GM12878 (cell line): ENCODE results near the gene HIVEP3. TPM values are rescaled to one million over a fixed set of nuclear protein-coding genes. Genes with fewer than 3 reads are reported as not detected.

ENCODE experiments used
- ATAC-seq: fragments of 200-7000 bp; cut with Tn5 transposase; 3 replicates; pipeline ENCODE4 v1.9.1; 2020; ENCODE audit warnings: mild to moderate bottlenecking, moderate library complexity
- BruUV-seq: library from RNA; stranded (reverse); fragments of 400-500 nt; replicated peaks from 2 replicates; lab custom pipeline; 2021; lab: Mats Ljungman, UMichigan
- CTCF ChIA-PET: fragments of 300-600 bp; sonication (Branson Sonifier 250); formaldehyde crosslinking; extraction: SDS; loops from one replicate; lab custom pipeline; 2021; ENCODE audit warnings: inconsistent platforms; lab: Yijun Ruan, JAX
- POLR2A ChIA-PET: fragments of 350-600 bp; formaldehyde crosslinking; extraction: SDS; loops from one replicate; lab custom pipeline; 2021; ENCODE audit warnings: inconsistent platforms; lab: Charles Lee
- RAD21 ChIA-PET: fragments of 300-600 bp; sonication (Branson Sonifier 250); formaldehyde crosslinking; loops from one replicate; lab custom pipeline; 2023; ENCODE audit warnings: antibody characterized with exemption; ENCODE audit not compliant: unreplicated experiment; lab: Charles Lee
- SMC1A ChIA-PET: fragments of 300-600 bp; sonication (Branson Sonifier 250); formaldehyde crosslinking; loops from one replicate; lab custom pipeline; 2023; ENCODE audit not compliant: unreplicated experiment, uncharacterized antibody; lab: Charles Lee
- DNase-seq: peaks from one replicate; pipeline ENCODE4 v3.0.0-alpha.2; 2011; ENCODE audit warnings: low read depth, low spot score
- FAIRE-seq: peaks from 3 replicates; lab custom pipeline; 2011; peaks lifted over from hg19 to GRCh38; lab: Jason Lieb, UNC
- H2AFZ ChIP-seq: 2 replicates; pipeline ENCODE4 v1.6.0; 2011; ENCODE audit warnings: low read depth, low read length, control low read depth; ENCODE audit not compliant: control insufficient read depth
- H3K27ac ChIP-seq: 2 replicates; pipeline ENCODE4 v1.5.1; 2011; ENCODE audit warnings: control low read depth; ENCODE audit not compliant: control insufficient read depth, insufficient read depth
- H3K27me3 ChIP-seq, 2 experiments: replicated peaks in 1 of 2; 2 replicates each; pipeline versions ENCODE4 v1.6.0 to v1.6.1; 2011; ENCODE audit warnings: low read length in 1 of 2; ENCODE audit not compliant: control insufficient read depth in 2 of 2, insufficient read depth in 2 of 2
- H3K36me3 ChIP-seq, 2 experiments: 2 replicates each; pipeline ENCODE4 v1.5.1; 2011; ENCODE audit warnings: low read length in 1 of 2; ENCODE audit not compliant: control insufficient read depth in 2 of 2, insufficient read depth in 2 of 2
- H3K4me1 ChIP-seq: 2 replicates; pipeline ENCODE4 v1.6.1; 2011; ENCODE audit warnings: mild to moderate bottlenecking, low read length, moderate library complexity, mixed read lengths; ENCODE audit not compliant: control insufficient read depth, insufficient read depth
- H3K4me2 ChIP-seq: 2 replicates; pipeline ENCODE4 v1.6.0; 2011; ENCODE audit warnings: control low read depth; ENCODE audit not compliant: control insufficient read depth, insufficient read depth
- H3K4me3 ChIP-seq: fragments of 200-600 bp; sonication (generic); 2 replicates; pipeline ENCODE4 v1.5.1; 2016
- H3K79me2 ChIP-seq: 2 replicates; pipeline ENCODE4 v1.6.0; 2011; ENCODE audit warnings: low read length; ENCODE audit not compliant: control insufficient read depth, insufficient read depth
- H3K9ac ChIP-seq: 2 replicates; pipeline ENCODE4 v1.8.0; 2011; ENCODE audit warnings: low read length, control low read depth, mixed read lengths; ENCODE audit not compliant: control insufficient read depth, insufficient read depth
- H3K9me3 ChIP-seq: replicated peaks from 3 replicates; pipeline ENCODE4 v1.5.1; 2011; ENCODE audit warnings: mild to moderate bottlenecking, low read length; ENCODE audit not compliant: control insufficient read depth, insufficient read depth
- H4K20me1 ChIP-seq: 2 replicates; pipeline ENCODE4 v1.6.0; 2011; ENCODE audit not compliant: control insufficient read depth, insufficient read depth
- BHLHE40 ChIP-seq, 2 experiments: fragments of 450-650 bp in 1 of 2; IDR thresholded peaks; 2 replicates each; pipeline ENCODE4 v1.6.1; 2011 to 2017; ENCODE audit warnings: low read depth in 2 of 2, borderline replicate concordance in 1 of 2, improper control_type of control experiment in 1 of 2, low read length in 1 of 2, mild to moderate bottlenecking in 1 of 2
- BMI1 ChIP-seq: fragments of 450-650 bp; IDR thresholded peaks from 2 replicates; pipeline ENCODE4 v1.6.1; 2016; ENCODE audit warnings: mild to moderate bottlenecking, moderate library complexity, borderline replicate concordance
- HDGF ChIP-seq: fragments of 450-650 bp; IDR thresholded peaks from 2 replicates; pipeline ENCODE4 v1.6.1; 2016; ENCODE audit warnings: antibody characterized with exemption
- IKZF2 ChIP-seq, 2 experiments: fragments of 450-650 bp; IDR thresholded peaks; 2 replicates each; pipeline ENCODE4 v1.6.1; 2017; ENCODE audit warnings: mild to moderate bottlenecking in 2 of 2, moderate library complexity in 2 of 2
- MTA2 ChIP-seq: fragments of 450-650 bp; IDR thresholded peaks from 2 replicates; pipeline ENCODE4 v1.6.1; 2016; ENCODE audit warnings: low read depth, mild to moderate bottlenecking, moderate library complexity
- NBN ChIP-seq: fragments of 450-650 bp; IDR thresholded peaks from 2 replicates; pipeline ENCODE4 v1.6.1; 2016
- SREBF2 ChIP-seq: IDR thresholded peaks from 2 replicates; pipeline ENCODE4 v1.6.1; 2012; ENCODE audit warnings: mild to moderate bottlenecking, low read length
- TBL1XR1 ChIP-seq: IDR thresholded peaks from 2 replicates; pipeline ENCODE4 v1.6.1; 2012; ENCODE audit warnings: low read depth, low read length, improper control_type of control experiment
- TCF12 ChIP-seq: IDR thresholded peaks from 2 replicates; pipeline ENCODE4 v1.6.1; 2011; ENCODE audit warnings: low read depth, mild to moderate bottlenecking, low read length
- WGBS: methylation state at CpG from one replicate; pipeline ENCODE4 v1.1.6; 2016; ENCODE audit warnings: low lambda C conversion rate; ENCODE audit not compliant: insufficient replicate concordance, insufficient coverage; ENCODE audit errors: missing lambda C conversion rate; 5-methylcytosine and 5-hydroxymethylcytosine counted together
- in situ Hi-C: fragments of 300-500 bp; cut with MboI; formaldehyde crosslinking; loops from 9 replicates; pipeline ENCODE4 v1.14.3; 2018; ENCODE audit warnings: mixed read lengths
- intact Hi-C: fragments of 100-400 bp; cut with micrococcal nuclease; formaldehyde crosslinking; loops from one replicate; pipeline ENCODE4 v1.14.2; 2022; ENCODE audit not compliant: unreplicated experiment
- polyA plus RNA-seq, 11 experiments: library from polyadenylated mRNA; depleted of rRNA in 4 of 11; unstranded in 6 of 11; stranded (reverse) in 5 of 11; fragments of >200 nt; fragmentation: Nextera tagmentation in 4 of 11; fragmentation: Illumina TruSeq in 1 of 11; extraction: Ambion mirVana in 4 of 11; extraction: Trizol in 1 of 11; gene quantifications; 1 replicate in 1 of 11; 2 replicates in 10 of 11; pipeline versions ENCODE4 v1.2.1 to v1.2.3, GENCODE V29; 2011 to 2016; ENCODE audit warnings: inconsistent platforms in 2 of 11, missing spikeins in 2 of 11, low read depth in 1 of 11
- total RNA-seq, 4 experiments: library from RNA; depleted of rRNA in 3 of 4; stranded (reverse); fragments of >200 nt in 3 of 4; fragmentation: Illumina TruSeq in 1 of 4; extraction: Trizol in 1 of 4; gene quantifications; 2 replicates each; pipeline versions ENCODE4 v1.2.1 to v1.2.3, GENCODE V29; 2013 to 2021
- TF ChIP-seq, protein P1 (sequence below): fragments of 450-650 bp; IDR thresholded peaks from 2 replicates; pipeline ENCODE4 v1.6.1; 2017; ENCODE audit warnings: borderline replicate concordance
- TF ChIP-seq, protein P2 (sequence below): fragments of 450-650 bp; IDR thresholded peaks from 2 replicates; pipeline ENCODE4 v1.6.1; 2016; ENCODE audit warnings: mild to moderate bottlenecking
- TF ChIP-seq, protein P3 (sequence below): IDR thresholded peaks from 2 replicates; pipeline ENCODE4 v1.6.1; 2011; ENCODE audit warnings: borderline replicate concordance, low read depth, mild to moderate bottlenecking, moderate library complexity, mixed read lengths, low read length; ENCODE audit not compliant: insufficient read depth; ENCODE audit errors: extremely low read length

HIVEP3 gene
- total and polyA plus RNA-seq, 10 of the 15 experiments (the other 5 are each of a cell fraction or from before 2014, with no cell fraction given): 1.8 to 13.6 (median 3.8) TPM

DNA sequence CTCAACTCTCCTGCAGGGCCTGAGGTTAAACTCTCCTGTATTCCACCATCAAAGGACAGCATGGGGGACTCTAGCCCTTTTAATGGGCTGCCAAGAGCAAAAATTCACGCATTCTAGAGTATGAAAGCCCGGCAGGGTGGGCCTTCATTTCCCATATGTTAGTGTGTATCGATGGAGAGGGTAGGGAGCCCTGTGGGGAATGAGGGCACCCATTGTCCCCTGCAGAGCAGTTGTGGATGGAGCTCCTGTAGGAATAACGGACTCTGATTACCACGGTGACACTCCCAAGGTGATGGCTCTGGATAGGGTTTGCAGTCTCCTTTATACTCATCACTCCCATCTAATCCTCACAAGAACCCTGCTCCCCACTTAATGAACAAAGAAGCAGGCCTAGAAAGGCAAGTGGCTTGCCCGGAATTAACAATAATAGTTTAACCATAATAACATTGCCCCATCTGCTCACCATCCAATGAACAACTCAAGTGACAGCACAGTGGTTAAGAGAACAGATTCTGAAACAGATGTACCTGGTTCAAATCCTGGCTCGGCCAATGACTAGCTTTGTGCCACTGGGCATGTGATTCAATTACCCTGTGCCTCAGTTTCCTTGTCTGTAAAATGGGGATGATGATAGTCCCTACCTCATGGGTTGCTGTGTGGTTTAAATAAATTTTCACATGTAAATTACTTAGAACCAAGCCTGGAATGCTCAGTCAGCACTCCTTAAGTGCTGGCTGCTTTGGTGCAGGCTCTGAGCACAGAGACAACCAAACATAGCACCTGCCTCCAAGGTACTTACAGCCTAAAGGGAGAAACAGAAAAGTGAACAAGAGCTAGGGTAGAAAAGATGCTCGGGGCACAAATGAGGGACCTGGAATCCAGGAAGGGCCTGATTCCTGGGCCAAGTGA, 29.0 kb downstream of the HIVEP3 start:
- CTCF ChIA-PET: interaction anchor here (0.6 to 3.3 kb wide), 6 partner anchors 15 to 316 kb away, joined by 3 to 17 read pairs (median 4); no protein-coding TSS in a partner anchor
- in situ Hi-C loops: no loop called here

DNA sequence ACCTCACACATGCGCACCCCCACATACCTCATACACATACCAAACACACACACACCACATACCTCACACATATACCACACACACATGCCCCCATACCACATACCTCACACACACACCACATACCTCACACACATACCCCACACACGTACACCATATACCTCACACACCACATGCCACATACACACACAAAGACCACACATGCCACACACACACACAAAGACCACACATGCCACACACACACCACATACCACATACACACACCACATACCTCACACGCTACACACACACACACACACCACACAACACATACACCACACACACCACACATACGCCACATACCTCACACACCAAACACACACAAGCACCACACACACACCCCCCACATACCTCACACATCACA, 30.0 kb downstream of the HIVEP3 start:
- ChIA-PET RAD21 (no interaction called here), SMC1A (no interaction called here), CTCF (interaction anchor here (0.6 kb wide), 1 partner anchor 77 kb away, joined by 3 read pairs; no protein-coding TSS in a partner anchor), POLR2A (no interaction called here)
- H2AFZ ChIP-seq: no peak overlapping the region
- H3K27ac ChIP-seq: no peak overlapping the region
- no peak overlapping the region for H3K9ac ChIP-seq
- peaks cover 1% of the 10 kb centered on the region for H3K79me2 ChIP-seq
- in situ Hi-C loops: no loop called here
- FAIRE-seq (no peak), ATAC-seq (no peak), DNase-seq (no peak)
- H3K4me2 ChIP-seq: no peak overlapping the region
- intact Hi-C loops: no loop called here
- H3K4me1 ChIP-seq: peaks cover 11% of the 10 kb centered on the region; the same call in 1 of the 2 replicates
- no peaks in the 10 kb centered on the region for H3K27me3 ChIP-seq
- H3K36me3 ChIP-seq: no peaks in the 10 kb centered on the region
- no TSS peak for BruUV-seq
- no peaks in the 10 kb centered on the region for H4K20me1 ChIP-seq
- no peaks in the 10 kb centered on the region for H3K9me3 ChIP-seq
- H3K4me3 ChIP-seq: no peak overlapping the region
- 92% methylated on average over 4 of the region's 4 CpGs for WGBS
- peak; percentile 13 to 52; a peak in 2 of 4 replicates for TF ChIP-seq BHLHE40 (IDR thresholded peaks at IDR 0.05; ENCODE audit: borderline replicate concordance in 1 of 2, low read depth in 2 of 2, low read length in 1 of 2)
- peak; percentile 91 for TF ChIP-seq HDGF
- TF ChIP-seq TCF12: no peak
- TF ChIP-seq, protein P1, sequence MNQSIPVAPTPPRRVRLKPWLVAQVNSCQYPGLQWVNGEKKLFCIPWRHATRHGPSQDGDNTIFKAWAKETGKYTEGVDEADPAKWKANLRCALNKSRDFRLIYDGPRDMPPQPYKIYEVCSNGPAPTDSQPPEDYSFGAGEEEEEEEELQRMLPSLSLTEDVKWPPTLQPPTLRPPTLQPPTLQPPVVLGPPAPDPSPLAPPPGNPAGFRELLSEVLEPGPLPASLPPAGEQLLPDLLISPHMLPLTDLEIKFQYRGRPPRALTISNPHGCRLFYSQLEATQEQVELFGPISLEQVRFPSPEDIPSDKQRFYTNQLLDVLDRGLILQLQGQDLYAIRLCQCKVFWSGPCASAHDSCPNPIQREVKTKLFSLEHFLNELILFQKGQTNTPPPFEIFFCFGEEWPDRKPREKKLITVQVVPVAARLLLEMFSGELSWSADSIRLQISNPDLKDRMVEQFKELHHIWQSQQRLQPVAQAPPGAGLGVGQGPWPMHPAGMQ: peak; percentile 67
- TF ChIP-seq, protein P2, sequence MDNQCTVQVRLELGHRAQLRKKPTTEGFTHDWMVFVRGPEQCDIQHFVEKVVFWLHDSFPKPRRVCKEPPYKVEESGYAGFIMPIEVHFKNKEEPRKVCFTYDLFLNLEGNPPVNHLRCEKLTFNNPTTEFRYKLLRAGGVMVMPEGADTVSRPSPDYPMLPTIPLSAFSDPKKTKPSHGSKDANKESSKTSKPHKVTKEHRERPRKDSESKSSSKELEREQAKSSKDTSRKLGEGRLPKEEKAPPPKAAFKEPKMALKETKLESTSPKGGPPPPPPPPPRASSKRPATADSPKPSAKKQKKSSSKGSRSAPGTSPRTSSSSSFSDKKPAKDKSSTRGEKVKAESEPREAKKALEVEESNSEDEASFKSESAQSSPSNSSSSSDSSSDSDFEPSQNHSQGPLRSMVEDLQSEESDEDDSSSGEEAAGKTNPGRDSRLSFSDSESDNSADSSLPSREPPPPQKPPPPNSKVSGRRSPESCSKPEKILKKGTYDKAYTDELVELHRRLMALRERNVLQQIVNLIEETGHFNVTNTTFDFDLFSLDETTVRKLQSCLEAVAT: peak; percentile 93
- TF ChIP-seq, protein P3, sequence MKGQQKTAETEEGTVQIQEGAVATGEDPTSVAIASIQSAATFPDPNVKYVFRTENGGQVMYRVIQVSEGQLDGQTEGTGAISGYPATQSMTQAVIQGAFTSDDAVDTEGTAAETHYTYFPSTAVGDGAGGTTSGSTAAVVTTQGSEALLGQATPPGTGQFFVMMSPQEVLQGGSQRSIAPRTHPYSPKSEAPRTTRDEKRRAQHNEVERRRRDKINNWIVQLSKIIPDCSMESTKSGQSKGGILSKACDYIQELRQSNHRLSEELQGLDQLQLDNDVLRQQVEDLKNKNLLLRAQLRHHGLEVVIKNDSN: no peak
- peak; percentile 56; the same call in 1 of the 2 replicates for TF ChIP-seq MTA2
- TF ChIP-seq IKZF2 (IDR thresholded peaks at IDR 0.05): 0 out of 4 replicates have a peak, but pooled peaks have one; percentile 17 to 33
- 0 out of 2 replicates have a peak, but pooled peaks have one; percentile 58 for TF ChIP-seq NBN
- no peak for TF ChIP-seq BMI1

More for the DNA sequence above, 29.0 kb downstream of the HIVEP3 start:
- no peak overlapping the region for H3K9ac ChIP-seq
- no peak overlapping the region for H3K4me3 ChIP-seq
- FAIRE-seq: no peak
- H2AFZ ChIP-seq: no peak overlapping the region; the same call in 1 of the 2 replicates
- no peaks in the 10 kb centered on the region for H3K27me3 ChIP-seq
- ChIA-PET SMC1A (interaction anchor here (0.5 to 3.2 kb wide), 5 partner anchors 7 to 145 kb away, joined by 3 to 16 read pairs (median 10); no protein-coding TSS in a partner anchor), RAD21 (interaction anchor here (0.9 to 3.3 kb wide), 3 partner anchors 61 to 81 kb away, joined by 3 to 22 read pairs (median 4); no protein-coding TSS in a partner anchor), POLR2A (interaction anchor here (1.5 to 2.0 kb wide), 2 partner anchors 7 to 25 kb away, joined by 4 to 9 read pairs; no protein-coding TSS in a partner anchor)
- TF ChIP-seq TBL1XR1 (no peak), SREBF2 (no peak)
- intact Hi-C loops: loop anchor here (2.0 to 5.0 kb wide), 2 partner anchors 65 to 137 kb away; no protein-coding TSS in a partner anchor
- no peaks in the 10 kb centered on the region for H4K20me1 ChIP-seq
- DNase-seq: no peak
- no peaks in the 10 kb centered on the region for H3K9me3 ChIP-seq
- no TSS peak for BruUV-seq
- WGBS: 95% methylated on average over 8 of the region's 8 CpGs
- H3K36me3 ChIP-seq: no peaks in the 10 kb centered on the region
- ATAC-seq: no peak
- no peak overlapping the region for H3K4me2 ChIP-seq
- H3K4me1 ChIP-seq: peaks cover 11% of the 10 kb centered on the region; the same call in 1 of the 2 replicates
- peaks cover 1% of the 10 kb centered on the region for H3K79me2 ChIP-seq
- H3K27ac ChIP-seq: no peak overlapping the region
